Stimulated activated CD4-positive, alpha-beta T cell treated with anti-CD3 and anti-CD28 coated beads, Interleukin-15, amount 100 ng/mL, for 24 hours (primary cell): ENCODE results near the gene GDF15.
"Not testable (repeated sequence)": the region's sequence is repeated elsewhere in the genome, so short reads cannot be mapped to it uniquely, and the experiment has no call there.

Source experiments
- DNase-seq: peaks from one replicate; pipeline ENCODE4 v3.0.0-alpha.2; 2020

The GDF15 gene

DNA sequence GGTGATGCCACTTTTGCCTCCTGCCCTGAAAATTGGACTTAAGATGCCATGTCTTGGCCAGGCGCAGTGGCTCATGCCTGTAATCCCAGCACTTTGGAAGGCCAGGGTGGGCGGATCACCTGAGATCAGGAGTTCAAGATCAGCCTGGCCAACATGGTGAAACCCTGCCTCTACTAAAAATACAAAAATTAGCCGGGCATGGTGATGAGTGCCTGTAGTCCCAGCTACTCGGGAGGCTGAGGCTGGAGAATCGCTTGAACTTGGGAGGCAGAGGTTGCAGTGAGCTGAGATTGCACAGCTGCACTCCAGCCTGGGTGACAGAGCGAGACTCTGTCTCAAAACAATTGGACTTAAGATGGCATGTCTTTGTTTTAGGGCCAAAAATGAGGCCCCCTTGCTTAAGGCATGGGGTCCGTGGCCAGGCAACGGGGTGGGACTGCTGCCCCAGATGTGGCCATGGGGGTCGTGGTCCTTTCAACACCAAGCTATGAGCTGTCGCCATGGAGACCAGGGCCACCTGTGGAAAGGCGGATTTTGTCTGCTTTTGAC is 21.6 kb upstream of the GDF15 start:
- DNase-seq = not testable (repeated sequence)

DNA sequence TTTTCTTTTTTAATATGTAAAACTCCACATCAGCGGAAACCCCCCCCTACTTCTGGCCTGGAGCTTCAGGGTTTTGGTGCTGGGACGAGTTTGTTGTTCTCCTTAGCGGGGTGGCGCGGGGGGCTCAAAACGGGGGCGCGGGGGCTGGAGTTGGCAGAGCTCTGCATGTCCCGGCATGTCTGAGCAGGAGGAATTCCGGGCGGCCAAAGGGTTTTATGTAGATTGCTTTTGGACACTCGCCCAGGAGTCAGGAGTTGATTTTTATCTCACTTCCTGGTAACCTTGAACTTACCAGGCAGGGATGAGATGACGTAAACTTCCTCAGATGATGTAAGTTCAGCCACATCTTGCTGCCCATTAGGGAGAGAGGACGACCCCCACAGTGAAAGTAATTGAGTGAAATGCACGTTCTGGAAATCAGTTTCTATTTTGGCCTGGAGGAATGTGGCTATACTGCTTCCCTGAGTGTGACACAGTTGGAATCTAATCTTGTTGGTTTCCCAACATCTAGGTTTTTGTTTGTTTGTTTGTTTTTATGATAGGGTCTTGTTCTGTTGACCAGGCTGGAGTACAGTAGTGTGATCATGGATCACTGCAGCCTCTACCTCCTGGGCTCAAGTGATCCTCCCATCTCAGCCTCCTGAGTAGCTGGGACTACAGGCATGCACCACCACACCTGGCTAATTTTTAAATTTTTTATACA is 21.0 kb upstream of the GDF15 start:
- DNase-seq = no peak

DNA sequence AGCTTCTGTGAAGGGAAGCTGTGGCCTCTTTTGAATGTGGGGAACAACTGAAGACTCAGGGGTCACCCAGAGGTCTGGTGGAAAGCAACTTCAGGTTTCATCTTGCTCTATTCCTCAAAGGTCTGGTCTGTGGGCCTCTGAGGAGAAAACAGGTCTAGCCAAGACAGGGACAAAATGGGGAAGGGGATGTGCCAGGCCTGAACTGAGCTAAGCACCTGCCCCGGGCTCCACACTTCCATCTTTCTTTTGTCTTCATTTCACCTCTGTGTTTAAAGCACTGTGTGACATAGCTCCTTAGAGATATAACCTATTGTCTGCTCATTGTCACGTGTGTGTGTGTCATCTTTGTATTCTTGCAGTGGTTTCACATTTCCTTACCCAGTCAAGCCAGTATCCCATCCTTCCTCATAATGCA is 19.9 kb upstream of the GDF15 start:
- DNase-seq = no peak

DNA sequence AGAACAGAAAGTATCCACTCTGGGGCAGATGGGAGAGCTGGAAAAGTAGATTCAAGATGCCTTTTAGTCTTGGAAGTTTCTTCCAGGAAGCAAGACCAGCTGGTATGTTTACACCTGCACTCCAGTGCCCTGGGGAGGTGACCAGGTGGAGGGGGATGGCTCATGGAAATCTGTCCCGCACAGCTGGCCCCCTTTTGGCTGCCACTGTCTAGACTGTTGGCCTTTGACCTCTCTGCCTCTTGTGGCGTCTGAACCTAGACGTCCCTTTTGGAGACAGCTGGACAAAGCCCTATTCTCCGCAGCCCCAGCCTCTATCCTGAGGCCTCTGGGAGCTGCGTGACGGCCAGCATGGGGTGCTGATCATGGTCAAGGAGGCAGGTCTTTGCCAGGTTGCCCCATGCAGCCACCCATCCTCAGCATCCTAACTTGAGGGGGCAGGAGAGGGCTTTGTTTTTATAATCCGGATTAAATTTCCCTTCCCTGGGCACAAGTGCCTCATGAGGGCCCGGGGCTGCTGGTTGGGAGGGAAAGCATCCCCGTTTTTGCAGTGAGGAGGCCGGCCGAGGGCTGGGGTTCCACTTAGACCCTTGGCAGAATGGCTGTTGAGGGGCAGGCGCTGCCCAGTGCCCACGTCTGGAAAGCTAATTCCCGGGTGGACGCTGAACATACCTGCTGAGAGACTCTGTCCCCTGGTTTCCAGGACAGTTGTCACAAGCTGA is 17.3 kb upstream of the GDF15 start:
- no peak for DNase-seq

DNA sequence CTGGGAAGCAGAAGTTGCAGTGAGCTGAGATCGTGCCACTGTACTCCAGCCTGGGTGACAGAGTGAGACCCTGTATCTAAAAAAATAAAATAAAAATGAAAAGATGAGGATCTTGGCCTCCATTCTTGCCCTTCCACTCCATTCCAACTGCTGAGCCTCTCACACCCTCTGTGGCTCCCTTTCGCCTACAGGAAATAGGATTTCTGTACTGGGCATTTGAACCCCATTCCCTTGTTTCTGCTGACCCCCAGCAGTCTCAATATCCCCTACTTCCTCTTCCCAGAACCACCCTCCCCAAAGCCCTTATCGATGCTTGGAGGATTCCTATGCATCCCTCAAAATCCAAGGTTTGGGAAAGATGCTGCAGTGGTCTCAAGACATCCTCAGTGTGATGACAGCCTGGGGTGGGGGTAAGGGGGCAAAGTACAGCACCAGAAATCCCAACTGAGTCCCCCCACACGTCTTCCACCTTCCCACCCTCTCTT is 12.5 kb upstream of the GDF15 start:
- DNase-seq = no peak

DNA sequence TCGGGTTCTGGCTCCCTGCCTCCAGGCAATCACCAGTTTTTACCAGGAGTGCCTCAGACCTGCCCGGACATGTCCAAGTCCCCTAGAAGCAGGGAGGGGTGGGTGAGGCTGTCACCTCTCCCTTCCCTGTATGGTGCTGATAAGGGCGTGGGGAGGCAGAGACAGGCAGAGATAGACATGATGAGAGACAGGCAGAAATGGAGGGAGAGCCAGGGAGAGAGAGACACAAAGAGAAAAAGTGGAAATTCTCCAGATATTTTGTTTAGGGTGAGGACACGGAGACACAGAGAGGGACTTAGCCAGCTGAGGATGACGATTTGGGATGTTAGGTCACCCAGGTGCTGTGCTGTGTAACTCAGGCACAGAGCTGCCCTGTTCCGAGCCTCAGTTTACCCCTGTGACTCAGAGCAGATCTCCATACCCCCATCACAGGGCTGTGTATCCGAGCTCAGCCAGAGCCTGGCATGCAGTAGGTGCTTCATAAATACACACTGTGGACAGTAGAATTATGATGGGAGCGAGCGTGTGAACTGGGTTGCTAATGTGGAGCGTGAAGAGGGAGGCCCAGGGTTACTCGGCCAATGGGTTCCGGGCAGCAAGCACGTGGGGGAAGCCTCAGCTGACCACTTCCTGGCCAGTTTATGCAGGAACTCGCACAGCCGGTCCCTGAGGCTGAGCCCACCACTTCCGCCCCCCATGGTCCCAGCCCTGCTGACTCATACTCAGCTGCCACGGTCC is 11.9 kb upstream of the GDF15 start:
- peak; percentile 64 for DNase-seq

DNA sequence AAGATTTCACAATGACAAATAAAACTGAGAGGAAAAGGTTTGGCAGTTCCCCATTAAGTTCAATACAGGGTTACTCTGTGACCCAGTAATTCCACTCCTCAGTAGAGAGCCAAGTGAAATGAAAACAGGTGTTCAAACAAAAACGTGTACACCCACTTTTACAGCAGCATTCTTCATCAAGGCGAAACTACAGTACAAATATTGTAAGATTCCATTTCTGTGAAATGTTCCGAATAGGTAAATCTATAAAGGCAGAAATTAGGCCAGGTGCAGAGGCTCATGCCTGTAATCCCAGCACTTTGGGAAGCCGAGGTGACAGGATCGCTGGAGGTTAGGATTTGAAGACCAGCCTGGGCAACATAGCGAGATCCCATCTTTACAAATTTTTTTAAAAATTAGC is 8.9 kb upstream of the GDF15 start:
- no peak for DNase-seq

DNA sequence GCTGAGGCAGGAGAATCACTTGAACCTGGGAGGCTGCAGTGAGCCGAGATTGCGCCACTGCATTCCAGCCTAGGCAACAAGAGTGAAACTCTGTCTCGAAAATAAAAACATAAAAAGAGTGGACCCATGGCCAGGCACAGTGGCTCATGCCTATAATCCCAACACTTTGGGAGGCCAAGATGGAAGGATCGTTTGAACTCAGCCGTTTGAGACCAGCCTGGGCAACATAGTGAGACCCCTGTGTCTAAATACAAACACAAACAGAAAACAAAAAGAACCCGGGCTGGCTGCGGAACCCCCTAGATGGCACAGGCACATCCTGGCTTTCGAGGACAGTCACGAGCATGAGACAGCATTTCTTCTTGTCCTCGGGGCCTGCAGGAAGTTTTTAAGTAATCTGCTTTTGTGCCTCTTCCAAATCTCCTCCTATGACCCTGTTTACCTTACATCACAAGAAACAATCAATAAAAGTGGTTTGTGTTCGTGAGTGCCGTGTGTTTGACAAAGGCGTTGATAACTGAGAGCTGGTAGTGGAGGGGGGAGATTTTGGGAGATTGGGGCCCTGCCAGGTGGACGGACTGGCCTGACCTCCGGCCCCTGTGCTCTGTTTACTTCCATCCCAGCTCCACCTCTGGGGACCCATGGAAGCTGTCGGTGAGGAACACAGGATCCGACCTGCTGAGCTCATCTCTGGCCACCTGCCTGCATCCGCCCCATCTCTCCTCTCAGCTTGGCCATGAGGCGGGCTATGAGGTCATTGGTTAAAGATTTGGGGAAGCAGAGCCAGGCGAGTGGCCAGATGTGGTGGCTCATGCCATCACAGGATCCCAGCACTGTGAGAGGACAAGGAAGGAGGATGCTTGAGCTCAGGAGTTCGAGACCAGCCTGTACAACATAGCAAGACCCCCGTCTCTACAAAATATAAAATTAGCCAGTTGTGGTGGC is 5.9 kb upstream of the GDF15 start:
- no peak for DNase-seq

DNA sequence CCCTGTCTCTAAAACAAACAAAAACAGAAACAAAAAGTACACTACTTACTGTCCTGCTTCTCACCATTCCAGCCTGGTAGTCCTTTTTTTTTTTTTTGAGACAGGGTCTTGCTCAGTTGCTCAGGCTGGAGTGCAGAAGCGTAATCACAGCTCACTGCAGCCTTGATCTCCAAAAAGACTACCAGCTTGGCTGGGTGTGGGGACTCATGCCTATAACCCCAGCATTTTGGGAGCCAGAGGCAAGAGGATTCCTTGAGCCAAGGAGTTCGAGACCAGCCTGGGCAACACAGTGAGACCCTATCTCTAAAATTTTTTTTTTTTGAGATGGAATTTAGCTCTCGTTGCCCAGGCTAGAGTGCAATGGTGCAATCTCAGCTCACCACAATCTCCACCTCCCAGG is 5.1 kb upstream of the GDF15 start:
- DNase-seq = no peak

DNA sequence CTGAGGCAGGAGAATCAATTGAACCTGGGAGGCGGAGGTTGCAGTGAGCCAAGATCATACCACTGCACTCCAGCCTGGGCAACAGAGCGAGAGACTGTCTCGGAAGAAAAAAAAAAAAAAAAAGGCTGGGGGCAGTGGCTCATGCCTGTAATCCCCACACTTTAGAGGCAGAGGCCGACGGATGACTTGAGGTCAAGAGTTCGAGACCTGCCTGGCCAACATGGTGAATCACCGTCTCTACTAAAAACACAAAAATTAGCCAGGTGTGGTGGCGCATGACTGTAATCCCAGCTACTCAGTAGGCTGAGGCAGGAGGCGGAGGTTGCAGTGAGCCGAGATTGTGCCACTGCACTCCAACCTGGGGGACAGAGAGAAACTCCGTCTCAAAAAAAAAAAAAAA is 2.3 kb upstream of the GDF15 start:
- DNase-seq = not testable (repeated sequence)

DNA sequence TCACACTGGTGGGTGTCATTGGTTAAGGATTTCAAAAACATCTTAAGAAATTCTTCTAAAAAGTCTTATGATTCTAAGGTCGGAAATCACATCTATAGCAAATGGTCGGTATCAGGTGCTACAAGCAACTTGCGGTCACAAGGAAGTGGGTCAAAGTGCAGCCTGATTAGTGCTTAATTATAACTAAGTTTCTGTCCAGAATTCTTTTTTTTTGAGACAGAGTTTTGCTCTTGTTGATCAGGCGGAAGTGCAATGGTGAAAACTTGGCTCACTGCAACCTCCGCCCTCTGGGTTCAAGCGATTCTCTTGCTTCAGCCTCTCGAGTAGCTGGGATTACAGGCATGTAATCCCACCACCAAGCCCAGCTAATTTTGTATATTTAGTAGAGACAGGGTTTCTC is 1.2 kb upstream of the GDF15 start:
- no peak for DNase-seq

DNA sequence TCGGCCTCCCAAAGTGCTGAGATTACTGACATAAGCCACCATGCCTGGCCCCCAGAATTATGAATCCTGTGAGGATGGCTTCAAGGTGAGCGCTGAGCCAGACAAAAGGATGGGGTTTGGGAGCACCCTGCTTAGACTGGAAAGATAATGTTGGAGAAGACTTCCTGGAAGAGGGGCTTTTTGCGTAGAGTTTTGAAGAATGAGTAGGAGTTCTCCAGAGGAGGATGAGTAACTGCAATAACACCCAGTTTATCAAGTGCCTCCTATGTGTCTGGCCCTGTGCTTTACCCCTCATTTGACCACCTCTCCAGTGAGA is 641 bp upstream of the GDF15 start:
- no peak for DNase-seq

DNA sequence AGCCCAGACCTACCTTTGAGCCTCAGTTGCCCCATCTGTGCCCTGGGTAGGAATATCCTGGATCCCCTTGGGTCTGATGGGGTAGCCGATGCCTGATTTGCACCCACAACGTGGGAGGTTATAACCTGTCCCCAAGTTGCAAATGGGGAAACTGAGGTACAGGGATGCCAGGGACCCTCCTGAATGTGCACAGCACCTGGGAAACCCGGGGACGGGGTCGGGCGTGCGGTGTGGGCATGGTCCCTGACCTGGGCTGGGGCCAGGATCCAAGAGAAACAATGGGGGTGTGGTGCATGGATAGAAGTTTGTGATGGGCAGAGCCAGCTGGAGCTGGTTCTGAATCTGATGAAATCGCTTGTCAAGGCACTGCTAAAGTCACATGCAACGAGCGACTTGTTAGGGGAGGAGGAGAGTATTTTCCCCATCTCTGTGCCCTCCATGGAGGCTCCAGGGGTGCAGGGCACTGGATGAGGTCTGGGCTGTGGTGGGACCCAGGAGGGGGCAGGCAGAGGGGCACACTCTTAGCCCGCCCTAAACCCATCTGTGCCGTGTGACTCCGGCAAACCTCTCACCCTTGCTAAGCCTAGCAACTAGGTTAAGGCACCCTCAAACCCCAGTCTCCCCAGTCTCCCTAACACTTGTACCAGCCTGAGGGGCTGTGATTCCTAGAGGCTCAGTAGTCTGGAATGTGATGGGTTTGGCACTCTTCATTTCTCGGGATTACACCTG is 749 bp downstream of the GDF15 start:
- no peak for DNase-seq

DNA sequence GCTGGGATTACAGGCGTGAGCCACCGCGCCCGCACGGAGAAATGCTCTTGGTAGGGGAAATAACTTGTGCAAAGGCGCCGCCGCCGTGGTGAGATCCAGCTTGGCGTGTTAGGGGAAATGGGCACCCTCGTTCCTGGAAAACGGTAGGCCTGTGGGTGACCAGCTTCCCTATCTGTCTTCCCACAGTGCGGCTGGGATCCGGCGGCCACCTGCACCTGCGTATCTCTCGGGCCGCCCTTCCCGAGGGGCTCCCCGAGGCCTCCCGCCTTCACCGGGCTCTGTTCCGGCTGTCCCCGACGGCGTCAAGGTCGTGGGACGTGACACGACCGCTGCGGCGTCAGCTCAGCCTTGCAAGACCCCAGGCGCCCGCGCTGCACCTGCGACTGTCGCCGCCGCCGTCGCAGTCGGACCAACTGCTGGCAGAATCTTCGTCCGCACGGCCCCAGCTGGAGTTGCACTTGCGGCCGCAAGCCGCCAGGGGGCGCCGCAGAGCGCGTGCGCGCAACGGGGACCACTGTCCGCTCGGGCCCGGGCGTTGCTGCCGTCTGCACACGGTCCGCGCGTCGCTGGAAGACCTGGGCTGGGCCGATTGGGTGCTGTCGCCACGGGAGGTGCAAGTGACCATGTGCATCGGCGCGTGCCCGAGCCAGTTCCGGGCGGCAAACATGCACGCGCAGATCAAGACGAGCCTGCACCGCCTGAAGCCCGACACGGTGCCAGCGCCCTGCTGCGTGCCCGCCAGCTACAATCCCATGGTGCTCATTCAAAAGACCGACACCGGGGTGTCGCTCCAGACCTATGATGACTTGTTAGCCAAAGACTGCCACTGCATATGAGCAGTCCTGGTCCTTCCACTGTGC is 2.4 kb downstream of the GDF15 start:
- peak; percentile 84 for DNase-seq

DNA sequence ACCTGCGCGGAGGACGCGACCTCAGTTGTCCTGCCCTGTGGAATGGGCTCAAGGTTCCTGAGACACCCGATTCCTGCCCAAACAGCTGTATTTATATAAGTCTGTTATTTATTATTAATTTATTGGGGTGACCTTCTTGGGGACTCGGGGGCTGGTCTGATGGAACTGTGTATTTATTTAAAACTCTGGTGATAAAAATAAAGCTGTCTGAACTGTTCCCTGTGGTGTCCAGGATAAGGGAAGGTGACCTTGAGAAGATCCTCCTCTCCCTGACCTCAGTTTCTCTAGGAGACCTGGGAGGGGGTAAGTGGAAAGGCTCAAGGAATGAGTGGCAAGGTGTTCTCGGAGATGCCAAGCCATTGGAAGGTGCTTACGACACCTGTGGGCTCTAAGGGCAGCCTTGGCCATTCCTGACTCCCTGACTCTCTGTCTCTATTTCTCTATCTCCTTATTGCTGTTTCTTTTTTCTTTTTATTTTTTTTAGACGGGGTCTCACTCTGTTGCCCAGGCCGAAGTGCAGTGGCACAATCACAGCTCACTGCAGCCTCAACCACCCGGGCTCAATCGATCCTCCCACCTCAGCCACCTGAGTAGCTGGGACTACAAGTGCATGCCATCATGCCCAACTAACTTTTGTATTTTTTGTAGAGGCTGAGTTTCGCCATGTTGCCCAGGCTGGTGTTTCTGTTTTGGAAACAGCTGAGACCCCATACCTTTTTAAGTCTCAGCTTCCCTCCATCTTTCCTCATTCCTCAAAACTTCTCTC is 3.2 kb downstream of the GDF15 start:
- DNase-seq = no peak

DNA sequence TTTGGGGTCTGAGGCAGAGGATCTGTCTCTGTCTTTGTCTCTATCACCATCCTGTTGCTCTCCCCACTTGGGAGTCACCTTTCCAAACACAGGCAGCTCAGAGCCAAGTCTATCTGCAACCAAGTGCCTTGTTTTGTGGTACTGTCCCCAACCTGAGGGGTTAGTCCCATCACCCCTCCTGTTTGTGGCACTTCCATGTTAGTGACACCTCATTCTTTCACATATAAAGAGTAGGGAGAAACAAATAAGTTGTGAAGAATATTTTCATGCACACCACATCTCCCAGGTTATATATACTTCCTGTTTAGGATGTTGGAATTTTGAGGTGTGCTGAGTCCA is 3.7 kb downstream of the GDF15 start:
- DNase-seq = no peak

DNA sequence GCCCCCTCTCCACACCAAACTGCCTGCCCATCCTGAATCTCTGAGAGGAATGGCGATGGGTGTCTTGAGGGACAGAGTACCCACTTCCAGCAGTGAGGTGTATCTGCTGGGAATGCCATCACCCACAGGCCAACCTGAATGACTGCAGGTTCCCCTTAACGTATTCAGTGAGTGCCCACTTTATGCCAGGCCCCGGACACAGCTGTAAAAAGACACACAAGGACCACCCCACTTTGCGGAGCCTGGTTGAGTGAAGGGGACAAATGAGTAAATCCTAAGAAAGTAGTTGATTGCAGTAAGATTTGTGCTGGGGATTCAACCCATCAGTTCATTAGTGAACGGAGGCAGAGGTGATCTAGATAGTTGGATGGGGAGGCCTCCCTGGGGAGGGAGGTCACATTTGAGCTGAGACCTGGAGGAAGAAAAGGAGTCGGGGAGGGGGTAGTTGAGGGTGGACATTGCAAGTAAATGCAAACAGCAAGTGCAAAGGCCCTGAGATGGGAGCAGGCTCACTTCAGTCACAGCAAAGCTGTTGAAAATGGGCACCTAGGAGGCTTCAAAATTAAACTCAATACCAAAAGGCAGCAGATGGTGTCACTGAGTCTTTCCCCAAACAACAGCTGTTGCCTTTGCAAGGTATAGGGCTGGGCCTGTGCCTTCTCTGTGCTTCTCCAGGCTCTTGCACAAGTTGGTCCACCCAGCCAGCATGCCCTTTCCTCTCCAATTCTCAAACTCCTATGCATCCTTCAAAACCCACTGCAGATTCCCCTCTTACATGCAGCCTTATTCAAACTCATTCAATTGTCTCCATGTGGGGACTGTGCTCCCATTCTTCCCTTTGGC is 4.3 kb downstream of the GDF15 start:
- DNase-seq = no peak

DNA sequence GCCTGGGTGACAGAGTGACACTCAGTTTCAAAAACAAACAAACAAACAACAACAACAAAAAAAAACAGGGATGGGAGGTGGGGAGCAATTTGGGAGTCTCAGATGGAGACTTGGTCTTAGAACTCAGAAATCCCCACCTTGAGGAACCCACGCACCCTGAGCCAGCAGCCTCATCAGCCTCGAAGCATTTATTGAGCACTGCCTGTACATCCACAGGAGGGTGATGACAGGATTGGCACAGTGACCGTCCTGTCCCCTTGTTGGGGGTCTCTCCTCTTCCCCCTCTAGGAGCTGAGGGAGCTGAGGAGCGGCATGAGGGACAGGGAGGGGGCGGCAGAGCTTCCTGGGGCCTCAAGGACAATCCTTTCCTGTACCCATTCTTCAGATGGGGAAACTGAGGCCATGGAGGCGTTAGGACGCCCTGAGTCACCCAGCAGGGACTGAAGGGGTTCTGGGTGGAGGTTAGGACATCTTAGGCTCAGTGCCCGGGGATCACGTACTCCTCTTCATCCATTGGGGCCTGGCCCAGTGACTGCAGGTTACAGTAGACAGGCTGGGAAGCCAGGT is 5.6 kb downstream of the GDF15 start:
- no peak for DNase-seq

DNA sequence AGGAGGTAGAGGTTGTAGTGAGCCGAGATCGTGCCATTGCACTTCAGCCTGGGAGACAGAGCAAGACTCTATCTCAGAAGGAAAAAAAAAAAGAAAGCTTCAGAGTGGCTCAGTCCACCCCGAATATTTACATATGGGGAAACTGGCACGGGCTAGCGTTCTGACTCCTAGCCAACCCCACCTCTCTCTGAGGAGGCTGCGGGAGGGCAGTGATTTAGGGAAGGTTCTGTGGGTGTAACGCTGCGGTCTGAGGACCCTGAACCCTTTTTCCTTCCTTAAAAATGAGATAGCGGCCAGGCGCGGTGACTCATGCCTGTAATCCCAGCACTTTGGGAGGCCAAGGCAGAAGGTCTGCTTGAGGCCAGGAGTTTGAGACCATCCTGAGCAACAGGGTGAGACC is 6.5 kb downstream of the GDF15 start:
- DNase-seq = no peak
